HCT116 (cell line): ENCODE data around the gene CNPY3. TPM values are rescaled to one million over a fixed set of nuclear protein-coding genes. Genes with fewer than 3 reads are reported as not detected.

Experiments
- ATAC-seq: fragments of 200-7000 bp; cut with Tn5 transposase; 2 replicates; pipeline ENCODE4 v1.9.1; 2020; ENCODE audit warnings: mild to moderate bottlenecking, moderate library complexity
- BruUV-seq: library from RNA; stranded (reverse); fragments of 400-500 nt; replicated peaks from 2 replicates; lab custom pipeline; 2021; lab: Mats Ljungman, UMichigan
- CTCF ChIA-PET: fragments of 300-600 bp; sonication (Branson Sonifier 250); formaldehyde crosslinking; loops from one replicate; lab custom pipeline; 2021; ENCODE audit warnings: antibody characterized with exemption; lab: Charles Lee
- POLR2A ChIA-PET: fragments of 300-600, 350-600 bp; sonication (Branson Sonifier 250); formaldehyde crosslinking; loops from one replicate; lab custom pipeline; 2021; ENCODE audit warnings: antibody characterized with exemption; lab: Charles Lee
- RAD21 ChIA-PET, 2 experiments: fragments of 300-600 bp; sonication (Branson Sonifier 250); formaldehyde crosslinking; loops; one replicate each; lab custom pipeline; 2023; ENCODE audit warnings: low total read pairs in 2 of 2; ENCODE audit not compliant: uncharacterized antibody in 2 of 2, unreplicated experiment in 2 of 2, low non-redundant PET in 1 of 2; lab: Charles Lee
- DNase-seq: peaks from one replicate; pipeline ENCODE4 v3.0.0-alpha.2; 2010; ENCODE audit warnings: low read depth, low spot score
- H2AFZ ChIP-seq: fragments of 200-600 bp; shearing (Covaris generic), sonication (generic); 2 replicates; pipeline ENCODE4 v1.6.1; 2017; ENCODE audit warnings: low read depth, mixed run types, mixed read lengths, antibody characterized with exemption, low read length; ENCODE audit not compliant: poor library complexity, severe bottlenecking
- H3K27ac ChIP-seq: 2 replicates; pipeline ENCODE4 v1.5.1; 2012; ENCODE audit warnings: low read depth, low read length
- H3K27me3 ChIP-seq: fragments of 200-600 bp; sonication (generic); 2 replicates; pipeline ENCODE4 v1.6.1; 2016; ENCODE audit warnings: mixed run types, low read length, mixed read lengths; ENCODE audit not compliant: insufficient read depth
- H3K36me3 ChIP-seq, 2 experiments: fragments of 200-500 bp in 1 of 2; fragments of 200-600 bp in 1 of 2; sonication (Bioruptor generic) in 1 of 2; sonication (generic) in 1 of 2; 2 replicates each; pipeline versions ENCODE4 v1.5.1 to v1.6.1; 2014 to 2016; ENCODE audit warnings: low read length in 2 of 2, inconsistent platforms in 1 of 2, mixed read lengths in 1 of 2, mixed run types in 1 of 2; ENCODE audit not compliant: insufficient read depth in 2 of 2, control insufficient read depth in 1 of 2
- H3K4me1 ChIP-seq, 2 experiments: fragments of 200-600 bp in 1 of 2; sonication (generic) in 1 of 2; 2 replicates each; pipeline versions ENCODE4 v1.5.1 to v1.6.1; 2012 to 2017; ENCODE audit warnings: low read length in 2 of 2, inconsistent platforms in 1 of 2, mild to moderate bottlenecking in 1 of 2, mixed read lengths in 1 of 2, mixed run types in 1 of 2, moderate library complexity in 1 of 2; ENCODE audit not compliant: insufficient read depth in 2 of 2, control insufficient read depth in 1 of 2
- H3K4me2 ChIP-seq: fragments of 200-600 bp; sonication (generic); 2 replicates; pipeline ENCODE4 v1.6.1; 2017; ENCODE audit warnings: mixed run types, low read length, mixed read lengths
- H3K4me3 ChIP-seq, 2 experiments: fragments of 200-600 bp in 1 of 2; sonication (generic) in 1 of 2; replicated peaks in 1 of 2; 2 replicates each; pipeline ENCODE4 v1.5.1; 2011 to 2016; ENCODE audit warnings: low read length in 2 of 2, control low read depth in 1 of 2, low read depth in 1 of 2, mild to moderate bottlenecking in 1 of 2, mixed read lengths in 1 of 2, mixed run types in 1 of 2
- H3K79me2 ChIP-seq: fragments of 200-600 bp; sonication (generic); 2 replicates; pipeline ENCODE4 v1.6.1; 2017; ENCODE audit warnings: mild to moderate bottlenecking, mixed run types, low read length, moderate library complexity, mixed read lengths; ENCODE audit not compliant: insufficient read depth
- H3K9ac ChIP-seq: fragments of 200-600 bp; sonication (generic); 2 replicates; pipeline ENCODE4 v1.6.1; 2016; ENCODE audit warnings: low read length, mixed read lengths
- H3K9me2 ChIP-seq: fragments of 200-600 bp; sonication (generic), shearing (Covaris generic); 2 replicates; pipeline ENCODE4 v1.6.1; 2017; ENCODE audit warnings: mixed run types, mild to moderate bottlenecking, moderate library complexity; ENCODE audit not compliant: insufficient read depth
- H3K9me3 ChIP-seq, 2 experiments: fragments of 200-500 bp in 1 of 2; fragments of 200-600 bp in 1 of 2; sonication (Bioruptor generic) in 1 of 2; sonication (generic) in 1 of 2; 2 replicates each; pipeline ENCODE4 v1.6.1; 2014 to 2017; ENCODE audit warnings: low read length in 2 of 2, mixed read lengths in 2 of 2, inconsistent platforms in 1 of 2, low read depth in 1 of 2, mild to moderate bottlenecking in 1 of 2, mixed run types in 1 of 2, moderate library complexity in 1 of 2; ENCODE audit not compliant: control insufficient read depth in 1 of 2, insufficient read depth in 1 of 2
- H4K20me1 ChIP-seq: fragments of 200-600 bp; sonication (generic), shearing (Covaris generic); 2 replicates; pipeline ENCODE4 v1.6.1; 2017; ENCODE audit warnings: mixed run types, mild to moderate bottlenecking, moderate library complexity; ENCODE audit not compliant: insufficient read depth
- CBX3 ChIP-seq: IDR thresholded peaks from 2 replicates; pipeline ENCODE4 v1.6.1; 2012; ENCODE audit warnings: low read depth
- EZH2 ChIP-seq: fragments of 200-600 bp; sonication (generic); IDR thresholded peaks from 2 replicates; pipeline ENCODE4 v1.6.1; 2017; ENCODE audit warnings: antibody characterized with exemption, mixed run types
- POLR2A ChIP-seq: IDR thresholded peaks from 2 replicates; pipeline ENCODE4 v1.7.0; 2011; ENCODE audit warnings: borderline replicate concordance; ENCODE audit not compliant: insufficient read depth, insufficient read length; ENCODE audit errors: extremely low read depth
- REST ChIP-seq: IDR thresholded peaks from 2 replicates; pipeline ENCODE4 v1.6.1; 2012; ENCODE audit warnings: low read depth
- SIN3A ChIP-seq: IDR thresholded peaks from 2 replicates; pipeline ENCODE4 v1.6.1; 2012; ENCODE audit warnings: low read depth
- ZNF274 ChIP-seq: fragments of 200-500 bp; sonication (Bioruptor generic); IDR thresholded peaks from 2 replicates; pipeline ENCODE4 v1.6.1; 2014; ENCODE audit warnings: mild to moderate bottlenecking, low read depth, low read length, inconsistent platforms
- intact Hi-C: fragments of 100-400 bp; cut with micrococcal nuclease; formaldehyde crosslinking; loops from 2 replicates; pipeline ENCODE4 v1.10.0; 2022
- total RNA-seq: library from RNA; stranded (reverse); gene quantifications from one replicate; pipeline ENCODE4 v1.2.1, GENCODE V29; 2021; ENCODE audit not compliant: unreplicated experiment
- TF ChIP-seq, protein P1 (sequence below), 3 experiments: fragments of 200-600 bp in 1 of 3; sonication (generic) in 1 of 3; IDR thresholded peaks in 2 of 3; conservative IDR thresholded peaks in 1 of 3; 2 replicates each; pipeline ENCODE4 v1.5.1; 2012 to 2017; ENCODE audit warnings: low read depth in 2 of 3, low read length in 2 of 3, antibody characterized with exemption in 1 of 3, borderline replicate concordance in 1 of 3, control low read depth in 1 of 3, mild to moderate bottlenecking in 1 of 3, mixed read lengths in 1 of 3, mixed run types in 1 of 3, moderate library complexity in 1 of 3; ENCODE audit not compliant: insufficient read depth in 1 of 3
- TF ChIP-seq, protein P2 (sequence below): IDR thresholded peaks from 2 replicates; pipeline ENCODE4 v1.6.1; 2011; ENCODE audit warnings: mild to moderate bottlenecking, low read length, moderate library complexity; ENCODE audit not compliant: insufficient replicate concordance; ENCODE audit errors: extremely low read depth

The CNPY3 gene
- total RNA-seq, 1 experiment from 2014 or later = 49.1 TPM

GRCh38 chr6:42973926-42974325, 44.6 kb downstream of the CNPY3 start:
- no peak overlapping the region for H3K4me3 ChIP-seq
- H3K27ac ChIP-seq = no peak overlapping the region
- no peaks in the 10 kb centered on the region for H4K20me1 ChIP-seq
- ATAC-seq = no peak
- DNase-seq = no peak
- H3K79me2 ChIP-seq = peaks cover 24% of the 10 kb centered on the region
- no peaks in the 10 kb centered on the region for H3K36me3 ChIP-seq
- H2AFZ ChIP-seq = no peak overlapping the region
- no peaks in the 10 kb centered on the region for H3K9me2 ChIP-seq
- TF ChIP-seq EZH2 = no peak
- no peak for TF ChIP-seq ZNF274
- TF ChIP-seq, protein P1, sequence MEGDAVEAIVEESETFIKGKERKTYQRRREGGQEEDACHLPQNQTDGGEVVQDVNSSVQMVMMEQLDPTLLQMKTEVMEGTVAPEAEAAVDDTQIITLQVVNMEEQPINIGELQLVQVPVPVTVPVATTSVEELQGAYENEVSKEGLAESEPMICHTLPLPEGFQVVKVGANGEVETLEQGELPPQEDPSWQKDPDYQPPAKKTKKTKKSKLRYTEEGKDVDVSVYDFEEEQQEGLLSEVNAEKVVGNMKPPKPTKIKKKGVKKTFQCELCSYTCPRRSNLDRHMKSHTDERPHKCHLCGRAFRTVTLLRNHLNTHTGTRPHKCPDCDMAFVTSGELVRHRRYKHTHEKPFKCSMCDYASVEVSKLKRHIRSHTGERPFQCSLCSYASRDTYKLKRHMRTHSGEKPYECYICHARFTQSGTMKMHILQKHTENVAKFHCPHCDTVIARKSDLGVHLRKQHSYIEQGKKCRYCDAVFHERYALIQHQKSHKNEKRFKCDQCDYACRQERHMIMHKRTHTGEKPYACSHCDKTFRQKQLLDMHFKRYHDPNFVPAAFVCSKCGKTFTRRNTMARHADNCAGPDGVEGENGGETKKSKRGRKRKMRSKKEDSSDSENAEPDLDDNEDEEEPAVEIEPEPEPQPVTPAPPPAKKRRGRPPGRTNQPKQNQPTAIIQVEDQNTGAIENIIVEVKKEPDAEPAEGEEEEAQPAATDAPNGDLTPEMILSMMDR (IDR thresholded peaks at IDR 0.05 in 2 of 3, conservative IDR thresholded peaks at IDR 0.05 in 1 of 3; ENCODE audit: borderline replicate concordance in 1 of 3, insufficient read depth in 1 of 3, low read depth in 2 of 3, low read length in 2 of 3) = no peak
- no peak for TF ChIP-seq POLR2A
- H3K9ac ChIP-seq = no peak overlapping the region
- no peaks in the 10 kb centered on the region for H3K27me3 ChIP-seq
- intact Hi-C loops = no loop called here
- ChIA-PET POLR2A (interaction anchor here (3.0 kb wide), 1 partner anchor 10 kb away, joined by 11 read pairs; the partner anchor contains the start of gene PPP2R5D), RAD21 (interaction anchor here in 1 of 2 experiments (0.6 kb wide), 1 partner anchor 12 kb away, joined by 3 read pairs; no protein-coding TSS in a partner anchor), CTCF (no interaction called here)
- no TSS peak for BruUV-seq
- no peaks in the 10 kb centered on the region for H3K9me3 ChIP-seq
- peaks cover 19 to 38% of the 10 kb centered on the region in 2 experiments for H3K4me1 ChIP-seq
- no peak overlapping the region for H3K4me2 ChIP-seq

DNA sequence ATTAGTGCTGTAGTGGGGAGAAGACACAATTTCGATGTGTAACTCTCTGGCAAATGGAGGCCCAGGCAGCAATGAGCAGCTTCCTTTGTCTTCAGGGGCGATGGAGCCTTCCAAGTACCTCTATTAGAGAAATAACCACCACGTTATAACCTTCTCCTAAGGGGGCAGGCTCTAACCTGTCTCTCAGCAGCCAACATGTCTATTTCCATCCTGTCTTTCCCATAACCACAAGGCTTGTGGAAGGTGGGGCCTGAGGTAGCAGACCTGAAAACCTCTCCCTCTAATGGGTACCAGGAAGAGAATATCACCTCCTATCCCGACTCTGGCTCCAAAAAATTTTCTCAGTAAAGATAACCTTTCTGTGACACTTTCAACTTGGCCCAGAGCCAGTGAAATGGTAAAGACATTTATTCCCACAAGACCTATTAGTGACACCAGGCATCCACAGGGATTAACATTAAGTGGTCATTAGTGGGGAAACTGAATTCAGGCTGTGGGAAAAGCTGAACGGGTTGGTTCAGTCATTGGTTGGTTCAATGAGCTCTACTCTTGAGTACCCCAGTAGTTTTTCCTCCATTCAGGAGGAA, 45.7 kb downstream of the CNPY3 start:
- intact Hi-C loops = no loop called here
- no peaks in the 10 kb centered on the region for H4K20me1 ChIP-seq
- no peaks in the 10 kb centered on the region for H3K9me3 ChIP-seq
- H3K9ac ChIP-seq = no peak overlapping the region
- no peak overlapping the region for H3K27ac ChIP-seq
- no peak overlapping the region for H3K4me2 ChIP-seq
- H3K27me3 ChIP-seq = no peaks in the 10 kb centered on the region
- H3K79me2 ChIP-seq = peaks cover 26% of the 10 kb centered on the region
- no peaks in the 10 kb centered on the region for H3K36me3 ChIP-seq
- TF ChIP-seq CBX3 (no peak), REST (no peak), SIN3A (no peak)
- TF ChIP-seq, protein P2, sequence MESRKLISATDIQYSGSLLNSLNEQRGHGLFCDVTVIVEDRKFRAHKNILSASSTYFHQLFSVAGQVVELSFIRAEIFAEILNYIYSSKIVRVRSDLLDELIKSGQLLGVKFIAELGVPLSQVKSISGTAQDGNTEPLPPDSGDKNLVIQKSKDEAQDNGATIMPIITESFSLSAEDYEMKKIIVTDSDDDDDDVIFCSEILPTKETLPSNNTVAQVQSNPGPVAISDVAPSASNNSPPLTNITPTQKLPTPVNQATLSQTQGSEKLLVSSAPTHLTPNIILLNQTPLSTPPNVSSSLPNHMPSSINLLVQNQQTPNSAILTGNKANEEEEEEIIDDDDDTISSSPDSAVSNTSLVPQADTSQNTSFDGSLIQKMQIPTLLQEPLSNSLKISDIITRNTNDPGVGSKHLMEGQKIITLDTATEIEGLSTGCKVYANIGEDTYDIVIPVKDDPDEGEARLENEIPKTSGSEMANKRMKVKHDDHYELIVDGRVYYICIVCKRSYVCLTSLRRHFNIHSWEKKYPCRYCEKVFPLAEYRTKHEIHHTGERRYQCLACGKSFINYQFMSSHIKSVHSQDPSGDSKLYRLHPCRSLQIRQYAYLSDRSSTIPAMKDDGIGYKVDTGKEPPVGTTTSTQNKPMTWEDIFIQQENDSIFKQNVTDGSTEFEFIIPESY = no peak
- no peak overlapping the region for H3K4me3 ChIP-seq
- no TSS peak for BruUV-seq
- ChIA-PET CTCF (no interaction called here), POLR2A (interaction anchor here (0.7 to 3.0 kb wide), 5 partner anchors 9 to 389 kb away, joined by 3 to 11 read pairs (median 3); partner anchors contain the start of genes CNPY3, KLHDC3 and PPP2R5D), RAD21 (no interaction called here)
- DNase-seq = no peak
- no peak for ATAC-seq
- no peak overlapping the region for H2AFZ ChIP-seq
- peaks cover 19 to 42% of the 10 kb centered on the region in 2 experiments for H3K4me1 ChIP-seq
- H3K9me2 ChIP-seq = no peaks in the 10 kb centered on the region
